ENCODE measurements around the gene PICALM. TPM values are rescaled to one million over a fixed set of nuclear protein-coding genes. Genes with fewer than 3 reads are reported as not detected.
"Not testable (repeated sequence)": the region's sequence is repeated elsewhere in the genome, so short reads cannot be mapped to it uniquely, and the experiment has no call there.

The PICALM gene
- total RNA-seq, 1 donor from 2014 or later, result 150 TPM

DNA sequence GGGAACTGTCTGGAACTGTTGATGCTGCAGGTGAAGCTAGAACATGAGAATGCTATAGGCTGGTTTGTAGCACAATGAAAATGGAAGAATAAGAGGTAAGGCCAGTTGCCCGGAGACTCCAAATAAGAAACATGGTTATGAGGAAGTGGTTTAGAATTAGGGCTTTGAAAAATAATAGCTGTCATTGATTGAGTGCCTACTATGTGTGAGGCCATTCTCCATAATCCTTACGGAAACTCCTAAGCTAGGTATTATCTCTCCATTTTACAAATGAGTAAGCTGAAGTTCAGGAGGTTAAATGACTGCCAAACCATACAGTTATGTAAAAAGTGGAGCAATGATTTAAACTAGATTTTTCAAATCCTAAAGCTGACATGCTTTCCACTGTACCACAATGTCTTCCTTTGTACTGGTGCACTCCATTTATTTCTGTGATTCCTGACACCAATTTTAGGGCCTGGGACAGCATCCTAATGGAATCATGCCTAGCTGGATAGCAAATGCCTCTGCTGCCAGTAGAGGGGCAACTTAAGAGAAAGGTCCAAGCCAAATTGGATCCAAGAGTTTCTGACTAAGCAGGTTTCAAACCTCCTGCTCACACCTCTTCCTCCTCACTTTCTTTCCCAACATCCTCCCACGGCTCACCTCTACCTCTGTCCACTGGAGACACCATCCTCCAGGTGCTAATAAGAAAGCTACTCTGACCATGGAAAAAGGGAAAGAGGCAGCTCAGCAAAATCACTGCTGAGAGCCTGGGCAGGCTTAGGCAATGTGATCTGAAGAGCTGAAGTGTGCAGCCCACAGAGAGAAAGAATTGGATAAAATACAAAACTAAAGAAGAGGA lies 46.9 kb upstream of the PICALM start:
- Mint-ChIP-seq H3K27ac (no peak overlapping the region), H3K4me3 (no peak overlapping the region), H3K36me3 (no peaks in the 10 kb centered on the region), H3K4me1 (peaks cover 11% of the 10 kb centered on the region), H3K9me3 (no peaks in the 10 kb centered on the region), H3K27me3 (ENCODE audit: low read depth) (peaks cover 2% of the 10 kb centered on the region)
- DNase-seq (ENCODE audit: low spot score in 2 of 2, unreplicated experiment in 2 of 2), result no peak
- TF ChIP-seq, protein P1, sequence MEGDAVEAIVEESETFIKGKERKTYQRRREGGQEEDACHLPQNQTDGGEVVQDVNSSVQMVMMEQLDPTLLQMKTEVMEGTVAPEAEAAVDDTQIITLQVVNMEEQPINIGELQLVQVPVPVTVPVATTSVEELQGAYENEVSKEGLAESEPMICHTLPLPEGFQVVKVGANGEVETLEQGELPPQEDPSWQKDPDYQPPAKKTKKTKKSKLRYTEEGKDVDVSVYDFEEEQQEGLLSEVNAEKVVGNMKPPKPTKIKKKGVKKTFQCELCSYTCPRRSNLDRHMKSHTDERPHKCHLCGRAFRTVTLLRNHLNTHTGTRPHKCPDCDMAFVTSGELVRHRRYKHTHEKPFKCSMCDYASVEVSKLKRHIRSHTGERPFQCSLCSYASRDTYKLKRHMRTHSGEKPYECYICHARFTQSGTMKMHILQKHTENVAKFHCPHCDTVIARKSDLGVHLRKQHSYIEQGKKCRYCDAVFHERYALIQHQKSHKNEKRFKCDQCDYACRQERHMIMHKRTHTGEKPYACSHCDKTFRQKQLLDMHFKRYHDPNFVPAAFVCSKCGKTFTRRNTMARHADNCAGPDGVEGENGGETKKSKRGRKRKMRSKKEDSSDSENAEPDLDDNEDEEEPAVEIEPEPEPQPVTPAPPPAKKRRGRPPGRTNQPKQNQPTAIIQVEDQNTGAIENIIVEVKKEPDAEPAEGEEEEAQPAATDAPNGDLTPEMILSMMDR (IDR thresholded peaks at IDR 0.05; ENCODE audit: unreplicated experiment), result no peak

DNA sequence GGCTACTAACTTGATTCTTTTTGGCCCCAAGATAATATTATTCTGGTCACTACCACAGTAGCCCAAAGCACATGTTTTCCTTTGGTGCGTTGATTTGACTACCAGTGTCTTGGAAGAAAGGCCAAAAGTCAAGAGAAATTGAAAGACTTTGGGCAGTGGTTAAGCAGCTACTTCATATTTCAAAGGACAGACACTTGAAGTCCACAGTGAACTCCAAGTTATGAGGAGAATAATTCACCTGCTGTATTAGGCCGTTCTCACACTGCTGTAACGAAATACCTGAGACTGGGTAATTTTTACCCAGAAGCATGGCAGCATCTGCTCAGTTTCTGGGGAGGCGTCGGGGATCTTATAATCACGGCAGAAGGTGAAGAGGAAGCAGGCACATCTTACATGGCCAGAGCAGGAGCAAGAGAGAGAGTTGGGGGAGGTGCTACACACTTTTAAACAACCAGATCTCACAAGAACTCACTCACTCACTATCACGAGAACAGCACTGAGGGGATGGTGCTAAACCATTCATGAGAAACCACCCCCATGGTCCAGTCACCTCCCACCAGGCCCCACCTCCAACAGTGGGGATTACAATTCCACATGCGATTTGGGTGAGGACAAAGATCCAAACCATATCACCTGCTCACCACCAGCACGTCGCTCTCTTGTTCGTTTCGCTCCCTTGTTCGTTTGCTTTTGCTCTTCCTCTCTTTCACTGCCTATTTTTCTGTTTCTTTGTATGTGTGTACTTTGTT lies 40.2 kb upstream of the PICALM start:
- Mint-ChIP-seq H3K9me3 (no peaks in the 10 kb centered on the region), H3K4me1 (peaks cover 2% of the 10 kb centered on the region), H3K36me3 (no peaks in the 10 kb centered on the region), H3K27ac (no peak overlapping the region), H3K4me3 (no peak overlapping the region), H3K27me3 (ENCODE audit: low read depth) (no peaks in the 10 kb centered on the region)
- no peak for DNase-seq (ENCODE audit: low spot score in 2 of 2, unreplicated experiment in 2 of 2)
- TF ChIP-seq, protein P1 (IDR thresholded peaks at IDR 0.05; ENCODE audit: unreplicated experiment), result no peak

DNA sequence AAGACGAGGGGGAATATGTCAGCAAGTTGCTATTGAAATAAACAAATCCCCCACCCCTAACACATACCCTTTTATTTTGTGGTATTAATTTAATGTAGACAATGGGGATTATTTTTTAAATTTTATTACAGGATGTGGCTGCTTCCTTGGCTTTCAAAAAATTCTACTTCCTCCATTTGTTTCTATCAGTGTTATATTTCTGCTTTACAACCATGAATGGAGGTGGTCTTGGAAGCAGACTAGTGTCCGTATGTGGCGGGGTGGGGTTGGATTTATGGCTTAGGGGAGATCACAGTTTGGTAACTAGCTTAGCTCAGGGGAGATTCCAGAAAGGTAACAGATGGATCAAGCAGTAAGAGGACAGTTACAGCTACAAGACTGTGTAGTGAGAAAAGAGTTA lies 39.3 kb upstream of the PICALM start:
- Mint-ChIP-seq H3K4me1 (peaks cover 2% of the 10 kb centered on the region), H3K27me3 (ENCODE audit: low read depth) (no peaks in the 10 kb centered on the region), H3K4me3 (no peak overlapping the region), H3K9me3 (no peaks in the 10 kb centered on the region), H3K36me3 (no peaks in the 10 kb centered on the region), H3K27ac (no peak overlapping the region)
- TF ChIP-seq, protein P1 (IDR thresholded peaks at IDR 0.05; ENCODE audit: unreplicated experiment), result no peak
- DNase-seq (ENCODE audit: low spot score in 2 of 2, unreplicated experiment in 2 of 2), result no peak

DNA sequence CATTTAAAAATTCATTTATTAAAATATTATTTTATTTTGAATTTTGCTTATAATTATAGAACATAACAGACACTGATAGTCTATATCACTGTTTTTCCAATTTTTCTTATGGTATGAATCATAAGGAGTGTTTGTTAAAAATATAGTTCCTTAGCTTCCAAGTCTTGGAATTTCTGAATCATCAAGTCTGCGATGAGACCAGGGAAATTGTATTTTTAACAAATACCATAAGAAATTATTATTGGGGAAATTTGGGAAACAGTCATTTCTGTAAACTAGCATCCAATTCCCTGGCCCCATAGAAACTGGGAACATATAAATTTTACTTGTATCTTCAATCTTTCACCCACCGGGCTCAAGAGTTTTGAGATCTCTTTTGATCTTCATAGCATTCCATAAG lies 38.0 kb upstream of the PICALM start:
- Mint-ChIP-seq H3K36me3 (no peaks in the 10 kb centered on the region), H3K27me3 (ENCODE audit: low read depth) (no peaks in the 10 kb centered on the region), H3K4me1 (peaks cover 2% of the 10 kb centered on the region), H3K27ac (no peak overlapping the region), H3K4me3 (no peak overlapping the region), H3K9me3 (no peaks in the 10 kb centered on the region)
- DNase-seq (ENCODE audit: low spot score in 2 of 2, unreplicated experiment in 2 of 2), result no peak
- TF ChIP-seq, protein P1 (IDR thresholded peaks at IDR 0.05; ENCODE audit: unreplicated experiment), result no peak

DNA sequence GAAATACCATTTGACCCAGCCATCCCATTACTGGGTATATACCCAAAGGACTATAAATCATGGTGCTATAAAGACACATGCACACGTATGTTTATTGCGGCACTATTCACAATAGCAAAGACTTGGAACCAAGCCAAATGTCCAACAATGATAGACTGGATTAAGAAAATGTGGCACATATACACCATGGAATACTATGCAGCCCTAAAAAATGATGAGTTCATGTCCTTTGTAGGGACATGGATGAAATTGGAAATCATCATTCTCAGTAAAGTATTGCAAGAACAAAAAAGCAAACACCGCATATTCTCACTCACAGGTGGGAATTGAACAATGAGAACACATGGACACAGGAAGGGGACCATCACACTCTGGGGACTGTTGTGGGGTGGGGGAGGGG lies 37.1 kb upstream of the PICALM start:
- not testable (repeated sequence) for H3K27ac Mint-ChIP-seq; H3K9me3 Mint-ChIP-seq; DNase-seq (ENCODE audit: low spot score in 2 of 2, unreplicated experiment in 2 of 2); H3K4me1 Mint-ChIP-seq; H3K27me3 Mint-ChIP-seq (ENCODE audit: low read depth); H3K4me3 Mint-ChIP-seq; H3K36me3 Mint-ChIP-seq

DNA sequence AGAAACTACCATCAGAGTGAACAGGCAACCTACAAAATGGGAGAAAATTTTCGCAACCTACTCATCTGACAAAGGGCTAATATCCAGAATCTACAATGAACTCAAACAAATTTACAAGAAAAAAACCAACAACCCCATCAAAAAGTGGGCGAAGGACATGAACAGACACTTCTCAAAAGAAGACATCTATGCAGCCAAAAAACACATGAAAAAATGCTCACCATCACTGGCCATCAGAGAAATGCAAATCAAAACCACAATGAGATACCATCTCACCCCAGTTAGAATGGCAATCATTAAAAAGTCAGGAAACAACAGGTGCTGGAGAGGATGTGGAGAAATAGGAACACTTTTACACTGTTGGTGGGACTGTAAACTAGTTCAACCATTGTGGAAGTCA lies 36.7 kb upstream of the PICALM start:
- not testable (repeated sequence) for H3K4me3 Mint-ChIP-seq; H3K9me3 Mint-ChIP-seq; H3K4me1 Mint-ChIP-seq; H3K36me3 Mint-ChIP-seq; H3K27me3 Mint-ChIP-seq (ENCODE audit: low read depth); H3K27ac Mint-ChIP-seq; DNase-seq (ENCODE audit: low spot score in 2 of 2, unreplicated experiment in 2 of 2)

Measured in mesothelial cell of epicardium (in vitro differentiated cells).